Cardiac muscle cell (in vitro differentiated cells and primary cell): ENCODE data around the gene TMEM185B. TPM values are rescaled to one million over a fixed set of nuclear protein-coding genes. Genes with fewer than 3 reads are reported as not detected.
A peak's percentile ranks its signal among the peaks of the same experiment; 100 is the strongest.

Source experiments
- DNase-seq, 2 donors: peaks; one replicate each; pipeline versions ENCODE4 v3.0.0 to v3.0.0-alpha.2; 2010 to 2017; ENCODE audit warnings: low read depth in 1 of 2, low spot score in 1 of 2
- H3K27ac ChIP-seq: fragments of 200-600 bp; sonication (generic); 2 replicates; pipeline ENCODE4 v1.5.1; 2016
- H3K27me3 ChIP-seq: fragments of 200-600 bp; sonication (generic); 2 replicates; pipeline ENCODE4 v1.6.0; 2016; ENCODE audit warnings: control low read depth
- H3K36me3 ChIP-seq: fragments of 200-600 bp; sonication (generic); 2 replicates; pipeline ENCODE4 v1.5.1; 2016; ENCODE audit warnings: control low read depth
- H3K4me1 ChIP-seq: fragments of 200-600 bp; sonication (generic); 2 replicates; pipeline ENCODE4 v1.8.1; 2017; ENCODE audit warnings: low read depth, mild to moderate bottlenecking, mixed run types
- H3K4me3 ChIP-seq: fragments of 200-600 bp; sonication (generic); 2 replicates; pipeline ENCODE4 v1.5.1; 2016; ENCODE audit warnings: mild to moderate bottlenecking
- H3K9me3 ChIP-seq: fragments of 200-600 bp; sonication (generic); 2 replicates; pipeline ENCODE4 v1.5.1; 2017; ENCODE audit warnings: low read depth, mild to moderate bottlenecking, control low read depth
- polyA plus RNA-seq: library from polyadenylated mRNA; unstranded; fragments of >200 nt; fragmentation: Nextera tagmentation; extraction: Ambion mirVana; gene quantifications from 2 replicates; pipeline ENCODE4 v1.2.1, GENCODE V29; 2016
- total RNA-seq: library from RNA; depleted of rRNA; stranded (reverse); fragments of >200 nt; gene quantifications from 2 replicates; pipeline ENCODE4 v1.2.3, GENCODE V29; 2016
- TF ChIP-seq, protein P1 (sequence below): IDR thresholded peaks from 2 replicates; pipeline ENCODE4 v1.5.1; 2012; ENCODE audit warnings: low read depth, mild to moderate bottlenecking, low read length

TMEM185B gene
- total and polyA plus RNA-seq, 2 experiments from 2014 or later: 21.3 to 43.4 TPM

DNA sequence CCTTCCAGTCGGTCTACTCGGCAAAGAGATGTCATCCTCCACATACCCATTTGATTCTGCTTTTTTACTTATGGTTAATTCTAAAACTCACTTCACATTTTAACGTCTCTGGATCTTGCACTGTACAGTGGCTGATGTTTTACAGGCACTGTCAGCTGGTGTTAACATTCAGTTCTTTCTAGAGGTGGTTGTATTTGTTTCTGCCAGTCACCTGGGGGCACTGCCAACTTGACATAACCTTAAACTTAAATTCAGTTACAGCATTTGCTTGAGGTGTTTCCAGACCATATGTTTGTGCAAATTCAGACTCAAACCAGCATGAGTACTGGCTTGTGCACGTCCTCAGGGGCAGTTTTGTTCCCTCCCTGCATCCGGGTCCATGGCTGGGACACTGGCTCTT lies 5.3 kb upstream of the TMEM185B start:
- H3K9me3 ChIP-seq: no peaks in the 10 kb centered on the region
- no peak overlapping the region for H3K27ac ChIP-seq
- H3K36me3 ChIP-seq: no peaks in the 10 kb centered on the region
- H3K4me3 ChIP-seq: no peak overlapping the region
- H3K27me3 ChIP-seq: peaks cover 5% of the 10 kb centered on the region
- peaks cover 7% of the 10 kb centered on the region for H3K4me1 ChIP-seq
- DNase-seq: no peak
- TF ChIP-seq, protein P1, sequence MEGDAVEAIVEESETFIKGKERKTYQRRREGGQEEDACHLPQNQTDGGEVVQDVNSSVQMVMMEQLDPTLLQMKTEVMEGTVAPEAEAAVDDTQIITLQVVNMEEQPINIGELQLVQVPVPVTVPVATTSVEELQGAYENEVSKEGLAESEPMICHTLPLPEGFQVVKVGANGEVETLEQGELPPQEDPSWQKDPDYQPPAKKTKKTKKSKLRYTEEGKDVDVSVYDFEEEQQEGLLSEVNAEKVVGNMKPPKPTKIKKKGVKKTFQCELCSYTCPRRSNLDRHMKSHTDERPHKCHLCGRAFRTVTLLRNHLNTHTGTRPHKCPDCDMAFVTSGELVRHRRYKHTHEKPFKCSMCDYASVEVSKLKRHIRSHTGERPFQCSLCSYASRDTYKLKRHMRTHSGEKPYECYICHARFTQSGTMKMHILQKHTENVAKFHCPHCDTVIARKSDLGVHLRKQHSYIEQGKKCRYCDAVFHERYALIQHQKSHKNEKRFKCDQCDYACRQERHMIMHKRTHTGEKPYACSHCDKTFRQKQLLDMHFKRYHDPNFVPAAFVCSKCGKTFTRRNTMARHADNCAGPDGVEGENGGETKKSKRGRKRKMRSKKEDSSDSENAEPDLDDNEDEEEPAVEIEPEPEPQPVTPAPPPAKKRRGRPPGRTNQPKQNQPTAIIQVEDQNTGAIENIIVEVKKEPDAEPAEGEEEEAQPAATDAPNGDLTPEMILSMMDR: no peak

DNA sequence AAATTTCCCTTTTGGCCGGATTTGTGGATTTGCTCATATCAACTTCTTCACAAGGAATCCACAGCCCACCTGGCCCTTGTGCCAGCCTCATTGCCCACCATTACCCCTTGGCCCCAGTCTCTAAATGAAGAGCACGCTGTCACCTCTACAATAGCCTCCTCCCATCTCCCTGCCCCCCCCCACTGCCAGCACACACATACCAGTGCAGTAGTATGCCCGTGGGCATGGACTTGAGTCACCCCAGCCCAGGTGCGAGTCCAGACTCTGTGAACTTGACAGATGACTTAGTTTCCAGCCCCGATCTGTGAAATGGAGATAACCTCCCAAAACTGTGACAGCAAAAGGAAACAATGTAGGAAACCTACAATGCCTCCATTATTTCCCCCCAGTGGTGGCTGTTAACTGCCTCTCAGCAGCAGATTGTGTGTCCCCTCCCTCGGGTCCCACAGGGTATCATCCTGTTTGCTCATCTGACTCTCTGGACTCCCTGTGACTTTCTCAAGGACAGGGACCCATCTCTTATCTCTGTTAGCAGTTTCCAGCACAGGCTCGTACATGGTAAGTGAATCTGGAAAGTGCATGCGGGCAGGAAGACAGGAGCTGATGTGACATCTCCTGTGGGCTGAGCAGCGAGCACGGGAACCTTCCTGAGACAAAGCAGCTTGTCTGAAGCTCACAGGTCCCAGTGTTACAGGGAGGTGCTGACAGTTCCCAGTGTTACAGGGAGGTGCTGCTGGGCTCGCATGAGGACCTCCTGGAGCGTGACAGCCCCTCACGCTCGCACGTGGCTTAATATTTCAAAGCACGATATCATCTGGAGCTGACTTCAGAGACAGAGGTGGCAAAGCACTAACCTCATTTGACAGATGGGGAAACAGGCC lies 4.2 kb upstream of the TMEM185B start:
- no peak overlapping the region for H3K27ac ChIP-seq
- H3K27me3 ChIP-seq: peaks cover 5% of the 10 kb centered on the region
- peak in 1 of 2 donors; percentile 14 for DNase-seq
- TF ChIP-seq, protein P1: no peak
- H3K4me1 ChIP-seq: peaks cover 12% of the 10 kb centered on the region
- H3K9me3 ChIP-seq: no peaks in the 10 kb centered on the region
- H3K36me3 ChIP-seq: no peaks in the 10 kb centered on the region
- no peak overlapping the region for H3K4me3 ChIP-seq

DNA sequence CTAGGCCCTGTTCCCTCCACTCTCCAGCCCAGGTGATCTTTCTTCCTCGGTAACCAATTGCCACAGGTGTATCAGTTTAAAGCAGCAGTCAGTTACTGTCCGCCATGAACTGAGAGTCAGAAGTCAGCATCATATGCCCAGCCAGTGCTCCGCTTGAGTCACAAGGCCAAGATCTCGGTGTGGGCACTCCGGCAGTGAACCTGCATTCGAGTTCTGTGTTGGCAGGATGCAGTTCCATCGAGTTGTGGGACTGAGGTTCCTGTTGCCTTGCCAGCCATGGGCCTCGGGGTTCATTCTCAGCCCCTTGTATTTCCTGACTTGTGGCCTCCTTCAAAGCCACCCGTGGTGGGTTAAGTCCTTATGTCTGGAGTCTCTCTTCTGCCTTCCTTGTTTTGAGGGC lies 3.1 kb upstream of the TMEM185B start:
- Histone ChIP-seq H3K4me1 (peaks cover 12% of the 10 kb centered on the region), H3K9me3 (no peaks in the 10 kb centered on the region), H3K27ac (no peak overlapping the region), H3K27me3 (peaks cover 5% of the 10 kb centered on the region), H3K4me3 (no peak overlapping the region), H3K36me3 (no peaks in the 10 kb centered on the region)
- TF ChIP-seq, protein P1: no peak
- DNase-seq: no peak

DNA sequence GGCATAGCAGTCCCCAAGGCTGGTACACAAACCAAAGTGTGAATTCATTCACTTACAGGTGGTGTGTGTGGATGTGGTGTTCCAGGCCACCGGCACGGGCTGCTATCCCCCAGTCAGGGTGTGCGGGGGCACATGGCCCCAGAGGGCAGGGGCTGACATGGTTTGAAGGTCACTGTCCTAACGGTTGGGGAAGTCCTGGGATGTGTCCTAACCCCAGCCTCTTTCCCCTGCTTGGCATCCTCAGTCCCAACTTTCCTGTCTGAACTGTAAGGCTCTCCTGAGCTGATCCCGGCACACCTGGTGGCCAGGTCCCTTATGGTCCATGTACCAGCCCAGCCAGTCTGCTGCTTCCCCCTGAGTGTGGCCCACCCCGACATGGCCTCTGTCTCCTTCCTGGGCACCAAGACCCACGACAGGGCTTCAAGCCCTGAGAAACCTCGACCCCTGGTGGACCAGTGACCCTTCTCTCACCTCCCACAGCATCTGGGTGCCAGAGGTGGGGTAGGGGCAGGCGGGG lies 2.4 kb upstream of the TMEM185B start:
- peaks cover 5% of the 10 kb centered on the region for H3K27me3 ChIP-seq
- H3K9me3 ChIP-seq: no peaks in the 10 kb centered on the region
- peaks cover 17% of the 10 kb centered on the region for H3K4me1 ChIP-seq
- TF ChIP-seq, protein P1: no peak
- H3K27ac ChIP-seq: no peak overlapping the region
- no peaks in the 10 kb centered on the region for H3K36me3 ChIP-seq
- H3K4me3 ChIP-seq: no peak overlapping the region
- DNase-seq: no peak

DNA sequence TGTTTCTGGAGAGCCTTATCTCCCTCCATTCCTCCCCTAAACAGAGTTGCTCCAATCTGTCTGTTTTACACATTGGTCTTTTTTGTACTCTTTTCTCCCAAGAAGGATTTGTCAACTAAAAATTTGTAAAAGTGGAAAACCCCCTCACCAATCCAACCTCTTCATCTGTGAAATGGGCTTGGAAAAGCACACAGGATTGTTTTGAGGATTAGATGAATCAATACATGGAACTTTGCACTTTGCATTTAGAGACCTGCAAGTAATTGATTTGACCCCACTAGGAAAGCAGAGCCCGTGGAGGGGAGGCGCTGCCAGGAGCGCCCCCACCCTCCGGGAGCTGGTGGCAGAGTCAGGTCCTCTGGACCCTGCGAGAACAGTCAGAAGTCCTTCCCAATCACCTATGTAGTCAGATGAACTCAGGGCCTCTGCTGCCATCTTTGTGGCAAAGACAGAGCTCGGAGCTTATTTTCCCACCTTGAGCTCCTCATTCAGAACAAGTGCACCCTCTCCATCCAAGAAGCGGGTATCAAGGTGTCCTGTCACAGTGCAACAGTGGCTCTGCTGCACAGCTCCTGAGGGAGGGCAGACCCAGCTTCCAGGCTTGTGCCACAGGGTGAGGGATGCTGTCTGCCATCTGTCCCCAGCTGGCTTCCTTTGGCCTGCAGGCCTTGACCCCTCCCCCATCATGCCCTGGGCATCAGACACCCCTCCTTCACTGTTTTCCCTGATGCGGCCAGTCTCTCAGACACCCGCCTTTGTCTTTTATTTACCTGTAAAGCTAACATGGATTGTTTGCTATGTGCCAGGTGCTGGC lies 1.7 kb upstream of the TMEM185B start:
- TF ChIP-seq, protein P1: no peak
- Histone ChIP-seq H3K4me3 (no peak overlapping the region), H3K27me3 (peaks cover 5% of the 10 kb centered on the region), H3K9me3 (no peaks in the 10 kb centered on the region), H3K4me1 (peaks cover 17% of the 10 kb centered on the region), H3K36me3 (no peaks in the 10 kb centered on the region), H3K27ac (no peak overlapping the region)
- DNase-seq: no peak
